NCI-H1436 (cell line): Measurements from ENCODE around the gene ZIC2.

Experiments
- DNase-seq: peaks from one replicate; lab custom pipeline; 2025; lab: John Stamatoyannopoulos, UW

ZIC2 gene

DNA sequence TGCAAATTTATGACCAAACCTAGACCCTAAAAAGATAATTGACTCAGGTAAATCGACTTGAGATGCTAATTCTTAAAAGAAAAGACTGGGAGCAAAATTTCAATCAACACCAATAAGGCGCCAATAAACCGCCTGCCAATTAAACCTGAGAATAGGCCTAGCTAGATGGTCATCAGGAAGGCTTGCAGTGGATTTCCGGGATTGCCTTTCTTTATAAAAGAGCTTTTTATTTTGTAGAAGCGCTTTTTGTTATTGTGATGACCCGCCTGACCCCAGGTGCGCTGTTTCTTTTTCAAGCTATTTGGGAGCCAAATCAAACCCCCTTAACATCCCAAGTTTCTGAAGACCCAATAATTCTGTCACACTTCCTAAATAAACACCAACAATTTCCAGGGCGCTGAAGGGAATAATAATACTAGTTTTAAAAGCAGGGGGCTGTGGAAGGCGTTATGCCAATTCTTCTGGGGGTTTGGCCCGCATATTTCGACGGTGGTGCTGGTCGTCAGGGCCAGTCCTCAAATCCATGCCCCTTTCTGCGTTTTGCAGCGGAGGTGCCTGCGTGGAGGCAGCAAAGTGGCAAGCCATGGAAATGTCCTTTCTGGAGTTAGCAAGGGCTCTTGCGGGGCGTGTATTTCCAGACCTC, 7.2 kb upstream of the ZIC2 start:
- DNase-seq, result no peak

DNA sequence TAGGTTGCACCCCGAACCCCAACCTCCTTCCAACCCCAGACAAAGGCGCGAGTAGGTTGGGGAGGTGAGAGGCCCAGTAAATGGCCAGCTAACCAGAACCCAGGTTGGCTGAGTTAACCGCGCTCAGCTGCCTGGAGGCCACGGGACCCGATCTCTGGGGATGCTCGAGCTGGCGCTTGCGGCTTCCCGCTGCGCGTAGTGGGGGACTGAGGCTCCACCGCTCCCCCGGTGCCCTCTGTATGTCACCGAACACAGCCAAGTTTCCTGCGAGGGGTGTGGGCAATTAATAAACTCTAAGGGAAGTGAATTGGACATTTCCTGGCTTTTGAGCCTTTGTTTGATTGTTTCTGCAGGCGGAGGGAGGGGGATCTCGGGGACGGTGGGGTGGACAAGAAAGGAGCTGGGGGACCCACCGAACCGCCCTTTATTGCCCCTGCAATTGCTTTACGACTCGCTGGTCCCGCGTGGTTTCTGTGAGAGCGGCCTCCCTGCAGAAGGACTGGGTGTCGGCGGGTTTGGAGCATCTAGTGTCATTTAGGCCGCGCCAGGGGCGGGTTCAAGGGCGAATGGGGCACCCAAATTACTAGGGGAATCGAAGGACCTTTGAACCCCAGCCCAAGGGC, 6.5 kb upstream of the ZIC2 start:
- DNase-seq, result no peak

DNA sequence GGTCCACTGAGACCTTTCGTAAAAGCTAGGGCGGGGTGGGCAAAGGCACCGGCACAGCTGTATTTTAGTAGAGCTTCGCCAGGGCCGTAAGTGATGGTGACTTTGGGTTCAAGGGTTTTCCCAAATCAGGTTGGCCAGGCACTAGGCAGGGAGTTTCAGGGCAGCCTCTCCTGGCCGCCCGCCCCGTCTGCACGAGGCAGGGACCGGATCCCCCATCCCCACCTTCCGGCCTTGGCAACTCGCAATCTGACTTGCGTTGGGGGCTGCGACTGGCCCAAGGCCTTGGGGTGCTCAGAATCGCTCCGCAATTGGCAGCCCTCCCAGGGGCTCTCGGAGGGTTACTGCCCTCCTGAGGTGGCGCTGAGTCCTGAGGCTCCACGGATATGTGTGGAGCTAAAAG, 6.0 kb upstream of the ZIC2 start:
- DNase-seq, result no peak

DNA sequence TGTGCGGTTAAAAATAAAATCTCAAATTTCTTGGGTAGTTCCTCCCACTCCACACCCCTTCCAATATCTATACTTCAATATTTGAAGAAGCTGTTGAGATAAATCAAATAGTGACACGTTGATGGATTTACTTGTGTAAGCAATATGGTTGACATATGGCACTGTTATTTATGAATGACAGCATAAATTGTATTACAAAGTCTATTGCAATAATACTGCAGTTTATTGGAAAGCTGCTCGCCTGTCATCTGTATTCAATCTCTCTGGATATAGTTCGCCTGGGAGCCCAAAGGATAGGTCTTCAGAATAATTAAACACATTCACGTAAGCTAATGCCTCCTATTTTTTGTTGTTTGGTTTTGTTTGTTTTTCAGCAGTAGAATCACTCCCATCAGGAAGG, 5.0 kb upstream of the ZIC2 start:
- no peak for DNase-seq

DNA sequence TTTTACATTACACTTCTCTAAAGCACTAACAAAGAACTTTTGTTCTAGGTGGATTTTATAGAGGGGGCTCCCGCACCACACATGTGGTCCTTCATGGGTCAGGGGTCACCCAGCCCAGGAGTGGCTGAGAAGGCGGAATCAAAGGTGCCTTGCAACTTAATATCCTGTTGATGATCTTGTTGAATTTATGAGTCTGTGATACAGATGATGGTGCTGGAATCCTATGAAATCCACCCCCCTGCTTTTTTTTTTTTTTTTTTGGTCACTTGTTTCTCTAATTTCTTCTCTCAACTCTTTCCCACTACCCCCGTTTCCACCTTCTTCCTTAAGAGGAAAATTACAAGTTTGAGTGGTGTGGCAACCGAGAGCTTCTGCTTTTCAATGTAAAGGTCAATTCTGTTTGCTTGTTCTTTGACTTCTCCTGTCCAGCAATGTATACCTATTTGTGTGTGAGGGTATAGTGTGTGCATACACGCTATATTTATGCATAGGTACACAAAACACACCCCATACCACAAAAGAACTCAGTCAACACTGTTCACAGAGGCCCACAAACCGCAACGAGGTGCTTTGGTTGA, 4.2 kb upstream of the ZIC2 start:
- DNase-seq, result no peak

DNA sequence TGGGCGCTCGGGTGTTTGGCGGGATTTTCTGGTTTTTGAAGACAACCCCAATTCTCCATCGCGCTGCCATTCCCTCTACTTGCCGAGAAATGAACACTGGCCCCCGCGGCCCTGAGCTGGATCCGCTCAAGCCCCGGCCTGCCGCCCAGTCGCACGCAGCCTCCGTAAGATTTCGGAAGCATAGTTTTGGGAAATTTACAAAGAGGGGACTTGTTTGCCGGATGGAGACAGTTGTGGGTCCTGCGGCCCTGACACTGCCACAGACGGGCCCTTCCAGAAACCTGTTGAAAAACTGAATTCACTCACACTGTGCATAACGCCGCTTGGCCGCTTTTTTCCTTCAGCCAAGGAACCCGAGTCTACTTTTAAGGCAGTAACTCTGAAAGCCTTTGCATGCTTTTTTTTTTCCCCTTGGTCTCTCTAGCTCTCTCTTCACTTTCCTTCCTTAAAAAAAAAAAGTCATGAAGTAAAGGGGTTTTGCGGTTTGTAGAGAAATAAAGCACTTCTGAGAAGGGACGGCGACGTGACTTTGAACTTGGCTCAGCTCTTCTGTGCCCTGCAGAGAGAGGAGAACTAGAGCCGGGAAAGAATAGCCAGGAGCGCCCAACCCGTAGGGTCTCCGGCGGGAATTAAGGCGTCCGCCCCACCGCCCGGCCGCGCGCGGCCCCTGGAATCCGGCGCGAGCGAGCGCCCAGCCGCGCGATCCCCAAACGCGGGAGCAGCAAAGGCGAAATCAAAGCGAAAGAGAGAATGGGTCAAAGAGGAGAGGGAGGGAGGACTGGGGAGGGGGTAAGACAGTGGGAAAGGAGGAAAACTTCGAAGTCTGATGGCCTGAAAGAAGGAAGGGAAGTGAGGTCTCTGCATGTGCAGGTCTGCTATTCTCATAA, 3.4 kb upstream of the ZIC2 start:
- DNase-seq, result no peak

DNA sequence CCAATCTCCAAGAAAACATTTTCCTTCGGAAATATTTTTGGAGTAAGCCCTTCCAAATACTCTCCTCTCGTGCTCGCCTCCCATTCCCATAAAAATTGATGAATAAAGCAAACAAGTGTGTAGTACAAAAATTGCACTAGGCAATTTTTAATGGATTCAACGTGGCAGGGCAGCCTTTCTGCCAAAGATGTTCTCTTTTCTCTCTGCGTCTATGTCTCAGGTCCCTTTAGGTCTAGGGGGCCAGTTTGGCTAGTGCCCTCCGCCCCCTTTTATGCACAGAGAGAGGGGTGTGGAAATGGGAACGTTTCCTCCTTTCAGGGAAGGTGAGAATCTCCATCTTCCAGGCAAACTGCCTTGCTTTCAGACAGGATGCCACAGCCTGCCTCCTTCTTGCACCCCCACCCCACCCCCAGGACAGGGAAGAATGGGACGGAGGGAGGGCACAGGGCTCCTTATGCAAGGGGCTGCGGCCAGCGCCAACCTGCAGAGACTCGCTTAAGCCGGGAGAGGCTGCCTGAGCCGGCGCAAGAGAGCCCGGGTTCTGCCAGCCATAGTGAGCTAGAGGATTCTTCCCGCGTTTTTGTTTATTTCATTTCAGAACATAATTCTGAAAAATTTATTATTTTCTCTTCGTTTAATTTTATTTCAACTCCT, 2.7 kb upstream of the ZIC2 start:
- DNase-seq, result no peak

GRCh38 chr13:99979453-99980200, 2.0 kb upstream of the ZIC2 start:
- DNase-seq, result no peak

- peak; percentile 69 for DNase-seq
Measured at GRCh38 chr13:99980201-99980823, 1.3 kb upstream of the ZIC2 start.

- no peak for DNase-seq
Measured at GRCh38 chr13:99980824-99981734, 505 bp upstream of the ZIC2 start.

- DNase-seq, result no peak
Measured at GRCh38 chr13:99982036-99982730, 599 bp downstream of the ZIC2 start.

GRCh38 chr13:99982731-99983498, 1.3 kb downstream of the ZIC2 start:
- no peak for DNase-seq

GRCh38 chr13:99983499-99984401, 2.2 kb downstream of the ZIC2 start:
- DNase-seq, result no peak

- DNase-seq, result no peak
Measured at GRCh38 chr13:99984461-99985240, 3.1 kb downstream of the ZIC2 start.

DNA sequence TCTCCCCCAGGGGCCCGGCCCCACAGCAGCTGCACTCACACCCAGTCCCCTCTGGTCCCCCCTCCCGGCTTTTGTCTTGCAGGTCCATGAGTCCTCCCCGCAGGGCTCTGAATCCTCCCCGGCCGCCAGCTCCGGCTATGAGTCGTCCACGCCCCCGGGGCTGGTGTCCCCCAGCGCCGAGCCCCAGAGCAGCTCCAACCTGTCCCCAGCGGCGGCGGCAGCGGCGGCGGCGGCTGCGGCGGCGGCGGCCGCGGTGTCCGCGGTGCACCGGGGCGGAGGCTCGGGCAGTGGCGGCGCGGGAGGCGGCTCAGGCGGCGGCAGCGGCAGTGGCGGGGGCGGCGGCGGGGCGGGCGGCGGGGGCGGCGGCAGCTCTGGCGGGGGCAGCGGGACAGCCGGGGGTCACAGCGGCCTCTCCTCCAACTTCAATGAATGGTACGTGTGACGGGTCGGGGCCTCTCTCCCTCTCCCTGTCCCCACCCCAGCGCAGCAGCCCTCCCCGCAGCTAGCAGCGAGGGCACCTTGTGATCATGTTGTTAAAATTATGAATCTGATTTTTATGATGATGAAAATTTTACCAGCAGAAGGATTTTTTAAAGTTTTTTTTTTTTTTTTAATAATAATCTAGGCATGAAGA, 3.8 kb downstream of the ZIC2 start:
- DNase-seq, result no peak

GRCh38 chr13:99985886-99986527, 4.4 kb downstream of the ZIC2 start:
- DNase-seq, result no peak
